A549 treated with CpdA at 1 μM for 4 hours (cell line): Measurements from ENCODE around the gene HDAC9. TPM values are rescaled to one million over a fixed set of nuclear protein-coding genes. Genes with fewer than 3 reads are reported as not detected.

Experiments
- total RNA-seq: library from RNA; stranded (reverse); fragments of 200-300 nt; extraction: Qiagen RNA extraction; gene quantifications from 5 replicates; pipeline ENCODE4 v1.2.3, GENCODE V29; 2022; ENCODE audit warnings: low read depth

The HDAC9 gene
- 0.03 to 0.31 TPM (median 0.11 TPM) in 5 replicates for total RNA-seq

DNA sequence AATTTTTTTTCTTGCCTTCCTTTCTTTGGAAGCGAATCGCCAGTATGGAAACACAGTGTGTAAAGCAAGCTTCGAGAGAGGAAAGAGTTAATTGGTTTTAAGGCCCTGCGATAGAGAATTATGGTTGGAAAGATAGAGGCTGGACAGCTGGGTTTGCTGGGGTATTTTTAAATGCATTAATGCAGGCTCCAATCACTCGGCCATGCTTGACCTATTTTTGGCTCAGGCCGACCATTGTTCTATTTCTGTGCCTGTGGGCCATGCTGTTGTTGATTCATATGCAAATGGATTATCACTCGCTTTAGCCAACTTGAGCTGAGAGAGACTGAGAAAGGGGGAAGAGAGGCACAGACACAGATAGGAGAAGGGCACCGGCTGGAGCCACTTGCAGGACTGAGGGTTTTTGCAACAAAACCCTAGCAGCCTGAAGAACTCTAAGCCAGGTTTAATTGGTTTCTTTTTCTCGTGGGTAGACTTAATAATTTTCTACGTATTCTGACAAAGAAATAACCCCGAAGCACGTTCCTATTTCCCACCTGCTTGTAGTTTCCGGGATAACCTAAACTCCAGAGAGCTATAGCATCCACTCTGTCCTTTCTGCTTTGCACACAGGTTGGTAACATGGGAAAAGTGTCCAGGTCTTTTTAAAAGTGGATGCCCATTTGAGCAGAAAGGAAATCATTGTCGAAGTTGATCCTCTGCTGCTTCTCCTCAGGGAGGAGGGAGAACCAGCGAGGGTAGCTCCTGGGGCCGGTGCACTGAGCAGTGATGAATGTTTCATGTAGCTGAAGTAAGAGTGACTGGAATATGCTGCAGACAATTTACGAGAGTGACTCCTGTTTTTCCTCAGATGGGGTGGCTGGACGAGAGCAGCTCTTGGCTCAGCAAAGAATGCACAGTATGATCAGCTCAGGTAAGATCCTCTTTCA lies at the start of gene HDAC9:
TSS of gene HDAC9 (plus strand) at position 338 of the 929 bp plus-strand sequence. CDS start at position 892, 554 bp downstream.

